ENCODE results near the gene CTNNAL1.

DNA sequence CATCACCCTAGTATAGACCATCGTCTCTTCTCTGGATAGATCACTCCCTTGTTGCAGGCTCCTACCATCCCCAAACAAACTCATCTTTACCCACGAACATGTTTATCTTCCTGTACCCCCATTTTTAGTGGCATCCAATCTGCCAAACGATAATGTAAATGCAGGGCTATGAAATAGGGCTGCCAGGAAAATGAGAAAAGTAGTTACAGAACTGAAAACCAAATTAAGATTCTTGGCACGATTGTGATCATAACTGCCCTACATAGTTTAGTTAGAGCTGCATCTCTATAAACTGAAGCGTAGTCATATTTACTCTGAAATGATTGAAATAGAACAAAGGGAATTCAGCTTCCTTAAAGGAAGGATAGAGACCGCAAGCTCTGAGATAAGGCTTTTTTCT is 53.0 kb downstream of the CTNNAL1 start:
- TF ChIP-seq POU2F2 (IDR thresholded peaks at IDR 0.05; ENCODE audit: low read depth, low read length): no peak
- TF ChIP-seq POLR2A (IDR thresholded peaks at IDR 0.05; ENCODE audit: low read depth, low read length): no peak
- TF ChIP-seq TAF1 (IDR thresholded peaks at IDR 0.05; ENCODE audit: low read depth, low read length): no peak
